DOHH2 (cell line): ENCODE data around the gene THRB.

Experiments used
- H3F3A ChIP-seq: fragments of 200-600 bp; sonication (generic), shearing (Covaris generic); 2 replicates; pipeline ENCODE4 v1.6.0; 2016; ENCODE audit warnings: antibody characterized with exemption, mild to moderate bottlenecking; ENCODE audit not compliant: control insufficient read depth, insufficient read depth
- H3K27ac ChIP-seq: fragments of 200-600 bp; sonication (generic); 2 replicates; pipeline ENCODE4 v1.5.1; 2014; ENCODE audit warnings: low read depth, mild to moderate bottlenecking, low read length, moderate library complexity
- H3K27me3 ChIP-seq: fragments of 200-600 bp; sonication (generic); 2 replicates; pipeline ENCODE4 v1.6.1; 2014; ENCODE audit warnings: mild to moderate bottlenecking, low read length, mixed read lengths; ENCODE audit not compliant: control insufficient read depth
- H3K36me3 ChIP-seq: fragments of 200-600 bp; sonication (generic); 2 replicates; pipeline ENCODE4 v1.6.1; 2014; ENCODE audit warnings: mild to moderate bottlenecking, low read length, moderate library complexity, mixed read lengths; ENCODE audit not compliant: control insufficient read depth
- H3K4me1 ChIP-seq: fragments of 200-600 bp; sonication (generic); 2 replicates; pipeline ENCODE4 v1.6.1; 2014; ENCODE audit warnings: mild to moderate bottlenecking, low read length, mixed read lengths; ENCODE audit not compliant: control insufficient read depth
- H3K4me2 ChIP-seq: fragments of 200-600 bp; sonication (generic); 2 replicates; pipeline ENCODE4 v1.6.0; 2014; ENCODE audit warnings: mild to moderate bottlenecking, low read length, moderate library complexity
- H3K4me3 ChIP-seq: fragments of 200-600 bp; sonication (generic); 2 replicates; pipeline ENCODE4 v1.5.1; 2014; ENCODE audit warnings: mild to moderate bottlenecking, low read length, mixed read lengths
- H3K79me2 ChIP-seq: fragments of 200-600 bp; sonication (generic); 2 replicates; pipeline ENCODE4 v1.6.1; 2014; ENCODE audit warnings: mild to moderate bottlenecking, low read length, mixed read lengths; ENCODE audit not compliant: control insufficient read depth
- H3K9me2 ChIP-seq: fragments of 200-600 bp; sonication (generic); replicated peaks from 2 replicates; pipeline ENCODE4 v1.6.1; 2014; ENCODE audit warnings: mild to moderate bottlenecking, low read length, mixed read lengths; ENCODE audit not compliant: control insufficient read depth
- H3K9me3 ChIP-seq: fragments of 200-600 bp; sonication (generic); 2 replicates; pipeline ENCODE4 v1.6.1; 2014; ENCODE audit warnings: antibody characterized with exemption, low read length, mixed read lengths; ENCODE audit not compliant: control insufficient read depth, insufficient read depth
- H4K20me1 ChIP-seq: fragments of 200-600 bp; sonication (generic); 2 replicates; pipeline ENCODE4 v1.6.0; 2014; ENCODE audit warnings: low read depth, mild to moderate bottlenecking, antibody characterized with exemption, low read length, moderate library complexity; ENCODE audit not compliant: control insufficient read depth, insufficient read depth
- EZH2phosphoT487 ChIP-seq: fragments of 200-600 bp; sonication (generic); IDR thresholded peaks from 2 replicates; pipeline ENCODE4 v1.6.1; 2017; ENCODE audit warnings: borderline replicate concordance, mild to moderate bottlenecking, antibody characterized with exemption, low read length, moderate library complexity, mixed read lengths
- TF ChIP-seq, protein P1 (sequence below): fragments of 200-600 bp; sonication (generic); IDR thresholded peaks from one replicate; pipeline ENCODE4 v1.5.1; 2014; ENCODE audit warnings: antibody characterized with exemption, mild to moderate bottlenecking, low read depth, low read length; ENCODE audit not compliant: poor library complexity, severe bottlenecking

Gene THRB

GRCh38 chr3:24199775-24200247 lies 294.8 kb downstream of the THRB start:
- Histone ChIP-seq H3K4me3 (no peak overlapping the region), H3K4me2 (no peak overlapping the region), H3K9me2 (no peaks in the 10 kb centered on the region), H3K4me1 (no peaks in the 10 kb centered on the region), H4K20me1 (no peaks in the 10 kb centered on the region), H3K27me3 (no peaks in the 10 kb centered on the region), H3K79me2 (no peaks in the 10 kb centered on the region), H3K36me3 (no peaks in the 10 kb centered on the region), H3F3A (no peaks in the 10 kb centered on the region), H3K27ac (no peak overlapping the region), H3K9me3 (no peaks in the 10 kb centered on the region)
- TF ChIP-seq EZH2phosphoT487: no peak
- TF ChIP-seq, protein P1, sequence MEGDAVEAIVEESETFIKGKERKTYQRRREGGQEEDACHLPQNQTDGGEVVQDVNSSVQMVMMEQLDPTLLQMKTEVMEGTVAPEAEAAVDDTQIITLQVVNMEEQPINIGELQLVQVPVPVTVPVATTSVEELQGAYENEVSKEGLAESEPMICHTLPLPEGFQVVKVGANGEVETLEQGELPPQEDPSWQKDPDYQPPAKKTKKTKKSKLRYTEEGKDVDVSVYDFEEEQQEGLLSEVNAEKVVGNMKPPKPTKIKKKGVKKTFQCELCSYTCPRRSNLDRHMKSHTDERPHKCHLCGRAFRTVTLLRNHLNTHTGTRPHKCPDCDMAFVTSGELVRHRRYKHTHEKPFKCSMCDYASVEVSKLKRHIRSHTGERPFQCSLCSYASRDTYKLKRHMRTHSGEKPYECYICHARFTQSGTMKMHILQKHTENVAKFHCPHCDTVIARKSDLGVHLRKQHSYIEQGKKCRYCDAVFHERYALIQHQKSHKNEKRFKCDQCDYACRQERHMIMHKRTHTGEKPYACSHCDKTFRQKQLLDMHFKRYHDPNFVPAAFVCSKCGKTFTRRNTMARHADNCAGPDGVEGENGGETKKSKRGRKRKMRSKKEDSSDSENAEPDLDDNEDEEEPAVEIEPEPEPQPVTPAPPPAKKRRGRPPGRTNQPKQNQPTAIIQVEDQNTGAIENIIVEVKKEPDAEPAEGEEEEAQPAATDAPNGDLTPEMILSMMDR: no peak

DNA sequence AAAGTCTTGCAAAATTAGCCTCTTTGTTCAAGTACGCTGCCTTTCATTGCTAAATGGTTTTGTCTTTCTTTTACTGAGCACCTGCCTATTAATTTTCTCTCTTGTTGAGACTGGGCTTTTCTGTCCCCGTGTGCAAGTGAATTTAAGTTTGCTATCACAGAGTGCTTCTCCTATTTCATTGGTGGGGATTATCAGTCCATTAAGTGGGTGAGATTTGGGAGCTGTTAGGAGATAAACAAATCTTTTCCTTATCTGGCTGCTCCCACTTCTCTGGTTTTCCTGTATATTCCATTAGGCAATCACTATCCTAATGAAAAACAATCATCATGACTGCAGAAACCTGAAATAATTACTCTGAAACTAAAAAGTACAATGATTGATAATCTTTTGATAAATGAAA lies 295.4 kb downstream of the THRB start:
- Histone ChIP-seq H3K9me2 (no peaks in the 10 kb centered on the region), H3K4me3 (no peak overlapping the region), H3K27me3 (no peaks in the 10 kb centered on the region), H3K4me1 (no peaks in the 10 kb centered on the region), H3K79me2 (no peaks in the 10 kb centered on the region), H3F3A (no peaks in the 10 kb centered on the region), H3K27ac (no peak overlapping the region), H3K36me3 (no peaks in the 10 kb centered on the region), H4K20me1 (no peaks in the 10 kb centered on the region), H3K4me2 (no peak overlapping the region), H3K9me3 (no peaks in the 10 kb centered on the region)
- no peak for TF ChIP-seq EZH2phosphoT487
- TF ChIP-seq, protein P1: no peak

DNA sequence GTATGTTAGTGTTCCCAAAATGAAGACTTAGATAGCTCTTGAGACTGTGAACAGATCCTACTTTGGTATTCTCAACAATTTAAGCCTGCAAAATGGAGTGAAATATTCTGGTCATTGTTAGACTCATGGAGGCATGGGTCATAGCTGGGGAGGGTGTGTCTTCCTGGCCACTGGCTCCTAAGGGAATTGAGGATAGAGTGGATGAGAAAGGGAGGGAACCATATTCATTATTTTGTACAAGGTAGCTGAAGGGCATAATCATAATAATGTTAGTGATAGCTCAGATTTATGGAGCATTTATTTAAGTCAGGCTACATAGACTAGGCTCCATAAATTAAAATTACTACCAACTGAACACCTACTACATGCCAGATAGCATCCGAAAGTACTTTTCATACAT lies 295.9 kb downstream of the THRB start:
- Histone ChIP-seq H3K36me3 (no peaks in the 10 kb centered on the region), H3K4me2 (no peak overlapping the region), H3K4me3 (no peak overlapping the region), H3K4me1 (no peaks in the 10 kb centered on the region), H3K9me2 (no peaks in the 10 kb centered on the region), H3K27ac (no peak overlapping the region), H3K9me3 (no peaks in the 10 kb centered on the region), H3F3A (no peaks in the 10 kb centered on the region), H3K27me3 (no peaks in the 10 kb centered on the region), H4K20me1 (no peaks in the 10 kb centered on the region), H3K79me2 (no peaks in the 10 kb centered on the region)
- TF ChIP-seq EZH2phosphoT487: no peak
- TF ChIP-seq, protein P1: no peak
